Activated CD4-positive, CD25-positive, alpha-beta regulatory T cell treated with anti-CD3 and anti-CD28 coated beads, Interleukin-2, amount 50 U/mL, for 16 hours (primary cell): Measurements from ENCODE around the gene RBM17.
"Not testable (repeated sequence)": the region's sequence is repeated elsewhere in the genome, so short reads cannot be mapped to it uniquely, and the experiment has no call there.

Experiments
- DNase-seq: peaks from one replicate; pipeline ENCODE4 v3.0.0-alpha.2; 2020; ENCODE audit warnings: low read depth, low spot score

The RBM17 gene

GRCh38 chr10:6077071-6077675 is 11.7 kb upstream of the RBM17 start:
- no peak for DNase-seq

GRCh38 chr10:6079044-6079443 is 9.8 kb upstream of the RBM17 start:
- DNase-seq = no peak

GRCh38 chr10:6080417-6080973 is 8.3 kb upstream of the RBM17 start:
- no peak for DNase-seq

- no peak for DNase-seq
These were observed 6.1 kb upstream of the RBM17 start for GRCh38 chr10:6082496-6083395.

GRCh38 chr10:6083523-6084475 is 5.0 kb upstream of the RBM17 start:
- DNase-seq = no peak

GRCh38 chr10:6086375-6087233 is 2.2 kb upstream of the RBM17 start:
- peak; percentile 77 for DNase-seq

GRCh38 chr10:6089334-6090219 is 743 bp downstream of the RBM17 start:
- peak; percentile 12 for DNase-seq

- DNase-seq = no peak
These were observed 2.8 kb downstream of the RBM17 start for GRCh38 chr10:6091630-6092029.

GRCh38 chr10:6092731-6093130 is 3.9 kb downstream of the RBM17 start:
- DNase-seq = no peak

GRCh38 chr10:6095810-6096570 is 7.2 kb downstream of the RBM17 start:
- DNase-seq = no peak

- no peak for DNase-seq
These were observed 8.2 kb downstream of the RBM17 start for GRCh38 chr10:6097063-6097462.

GRCh38 chr10:6098156-6098555 is 9.3 kb downstream of the RBM17 start:
- no peak for DNase-seq

- no peak for DNase-seq
These were observed 11.5 kb downstream of the RBM17 start for GRCh38 chr10:6100370-6100769.

GRCh38 chr10:6101181-6101580 is 12.3 kb downstream of the RBM17 start:
- DNase-seq = no peak

GRCh38 chr10:6102128-6102527 is 13.3 kb downstream of the RBM17 start:
- DNase-seq = no peak

- no peak for DNase-seq
These were observed 14.8 kb downstream of the RBM17 start for GRCh38 chr10:6103591-6103990.

GRCh38 chr10:6107616-6108015 is 18.8 kb downstream of the RBM17 start:
- DNase-seq = not testable (repeated sequence)

- DNase-seq = no peak
These were observed 19.2 kb downstream of the RBM17 start for GRCh38 chr10:6108072-6108471.
